C4-2B (cell line): ENCODE measurements around the gene GALNT17.

Experiments used
- H3K27ac ChIP-seq: fragments of 450-650 bp; 2 replicates; pipeline ENCODE4 v1.5.1; 2017
- ZFX ChIP-seq: fragments of 450-650 bp; IDR thresholded peaks from 2 replicates; pipeline ENCODE4 v1.6.1; 2017
- TF ChIP-seq, protein P1 (sequence below): fragments of 450-650 bp; conservative IDR thresholded peaks from 2 replicates; pipeline ENCODE4 v1.5.1; 2017; ENCODE audit warnings: mild to moderate bottlenecking

The GALNT17 gene

DNA sequence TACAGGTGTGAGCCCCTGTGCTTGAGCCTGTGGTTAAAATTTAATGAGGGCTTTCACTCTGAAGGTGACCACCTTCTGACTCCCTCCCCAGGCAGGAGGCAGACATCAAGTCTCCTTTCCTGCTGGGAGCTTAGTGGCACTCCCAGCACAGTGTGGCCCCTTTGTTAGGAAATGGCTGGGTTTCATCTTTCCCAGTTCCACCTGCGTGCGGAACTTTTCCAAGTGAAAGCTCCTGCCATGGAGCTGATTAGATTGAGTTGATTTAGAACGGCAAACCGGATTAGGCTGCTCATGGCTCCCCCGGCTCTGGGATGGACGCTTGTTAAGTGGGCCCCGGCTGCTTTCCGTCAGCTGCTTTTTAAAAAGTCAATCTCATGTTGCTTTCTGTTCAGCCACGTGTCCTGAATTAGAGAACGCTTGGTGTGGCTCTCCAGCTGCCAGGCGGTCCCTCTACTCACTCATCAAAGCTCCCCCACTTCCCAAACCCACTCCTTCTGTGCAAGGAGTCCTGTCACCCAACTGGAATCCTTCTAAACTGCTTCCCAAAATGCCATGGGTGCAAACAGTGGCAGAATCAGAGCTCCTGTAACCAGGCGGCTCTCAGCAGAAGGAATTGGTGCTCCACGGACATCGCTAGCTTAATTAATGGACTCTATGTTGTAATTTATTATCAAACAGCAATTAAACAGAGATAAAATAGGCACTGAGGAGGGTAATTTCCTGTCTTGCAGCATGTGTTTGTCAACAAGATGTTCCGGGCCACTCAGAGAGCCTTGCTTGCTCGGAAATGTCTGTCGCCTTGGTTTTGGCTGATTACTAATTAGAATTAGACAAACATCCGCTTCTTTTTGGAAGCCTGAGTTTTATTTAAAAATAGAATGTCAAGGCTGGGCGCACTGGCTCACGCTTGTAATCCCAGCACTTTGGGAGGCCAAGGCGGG lies 551.2 kb downstream of the GALNT17 start:
- TF ChIP-seq, protein P1, sequence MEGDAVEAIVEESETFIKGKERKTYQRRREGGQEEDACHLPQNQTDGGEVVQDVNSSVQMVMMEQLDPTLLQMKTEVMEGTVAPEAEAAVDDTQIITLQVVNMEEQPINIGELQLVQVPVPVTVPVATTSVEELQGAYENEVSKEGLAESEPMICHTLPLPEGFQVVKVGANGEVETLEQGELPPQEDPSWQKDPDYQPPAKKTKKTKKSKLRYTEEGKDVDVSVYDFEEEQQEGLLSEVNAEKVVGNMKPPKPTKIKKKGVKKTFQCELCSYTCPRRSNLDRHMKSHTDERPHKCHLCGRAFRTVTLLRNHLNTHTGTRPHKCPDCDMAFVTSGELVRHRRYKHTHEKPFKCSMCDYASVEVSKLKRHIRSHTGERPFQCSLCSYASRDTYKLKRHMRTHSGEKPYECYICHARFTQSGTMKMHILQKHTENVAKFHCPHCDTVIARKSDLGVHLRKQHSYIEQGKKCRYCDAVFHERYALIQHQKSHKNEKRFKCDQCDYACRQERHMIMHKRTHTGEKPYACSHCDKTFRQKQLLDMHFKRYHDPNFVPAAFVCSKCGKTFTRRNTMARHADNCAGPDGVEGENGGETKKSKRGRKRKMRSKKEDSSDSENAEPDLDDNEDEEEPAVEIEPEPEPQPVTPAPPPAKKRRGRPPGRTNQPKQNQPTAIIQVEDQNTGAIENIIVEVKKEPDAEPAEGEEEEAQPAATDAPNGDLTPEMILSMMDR = no peak
- TF ChIP-seq ZFX = no peak
- no peak overlapping the region for H3K27ac ChIP-seq

DNA sequence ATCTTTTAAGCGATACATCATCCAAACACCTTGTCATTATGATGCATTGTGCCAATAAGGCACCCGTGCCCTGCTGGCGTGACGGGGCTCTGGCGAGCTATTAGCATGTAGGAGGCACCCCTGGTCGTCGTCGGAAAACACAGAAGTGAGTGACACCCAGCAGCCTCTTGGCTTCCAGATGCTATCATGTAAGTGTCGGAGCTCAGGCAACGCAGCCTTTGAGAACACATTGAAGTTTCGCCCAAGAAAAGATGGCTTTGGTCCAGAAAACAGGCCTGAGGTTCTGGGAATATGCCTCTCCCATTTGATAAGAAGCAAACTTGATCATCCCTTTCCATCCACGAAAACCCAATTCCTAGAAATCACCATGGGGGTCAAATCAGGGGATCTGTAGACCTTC lies 555.3 kb downstream of the GALNT17 start:
- no peak overlapping the region for H3K27ac ChIP-seq
- TF ChIP-seq, protein P1 = no peak
- TF ChIP-seq ZFX = no peak

DNA sequence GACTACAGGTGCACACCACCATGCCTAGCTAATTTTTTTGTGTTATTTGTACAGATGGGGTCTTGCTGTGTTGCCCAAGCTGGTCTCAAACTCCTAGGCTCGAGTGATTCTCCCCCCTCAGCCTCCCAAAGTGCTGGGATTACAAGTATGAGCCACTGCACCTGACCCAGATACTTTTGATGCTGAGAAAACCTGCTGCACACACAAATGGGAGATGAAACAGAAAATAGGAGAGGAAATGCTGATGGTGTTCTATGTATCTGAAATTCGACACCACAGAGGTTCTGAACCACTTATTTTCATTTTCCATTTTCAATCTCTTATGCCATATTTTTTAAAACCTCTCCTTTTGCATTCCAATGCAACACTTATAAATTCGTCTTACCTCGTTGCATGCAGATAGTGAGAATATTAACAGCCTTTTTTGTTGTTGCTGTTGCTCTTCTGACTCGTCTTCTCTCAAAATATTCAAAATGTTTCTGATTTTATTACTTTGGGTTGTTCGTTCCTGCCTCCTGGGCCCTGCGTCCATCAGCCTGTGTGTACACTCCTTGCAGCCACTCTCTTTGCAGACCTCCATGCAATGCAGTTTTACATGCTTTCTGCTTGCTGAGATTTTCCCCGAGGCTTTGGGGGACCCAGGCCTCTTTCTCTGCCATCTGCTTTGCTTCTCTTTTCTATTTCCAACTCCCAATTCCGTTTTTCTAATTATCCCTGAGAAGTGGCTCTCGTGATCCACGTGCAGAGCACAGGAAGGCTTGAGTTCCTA lies 556.1 kb downstream of the GALNT17 start:
- TF ChIP-seq, protein P1 = no peak
- TF ChIP-seq ZFX = no peak

DNA sequence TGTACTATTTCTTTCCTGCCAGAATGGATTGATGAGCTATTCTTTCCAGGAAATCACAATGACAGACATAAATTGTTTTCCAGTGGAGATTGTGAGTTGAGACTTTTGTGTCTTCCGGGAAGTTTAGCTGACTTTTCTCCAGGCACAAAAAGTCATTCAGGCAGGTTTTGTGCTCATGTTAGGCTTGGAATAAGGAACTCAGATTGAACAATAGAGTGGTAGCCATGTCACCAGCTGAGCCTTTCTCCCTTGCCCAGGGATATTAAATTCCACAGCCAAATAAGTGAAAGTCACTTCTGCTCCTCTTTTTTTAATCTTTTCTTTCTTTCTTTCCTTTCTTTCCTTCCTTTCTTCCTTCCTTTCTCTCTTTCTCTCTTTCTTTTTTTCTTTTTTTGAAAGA lies 559.6 kb downstream of the GALNT17 start:
- no peak overlapping the region for H3K27ac ChIP-seq
- TF ChIP-seq, protein P1 = no peak
- TF ChIP-seq ZFX = no peak

More for the DNA sequence above, 556.1 kb downstream of the GALNT17 start:
- H3K27ac ChIP-seq = no peak overlapping the region

DNA sequence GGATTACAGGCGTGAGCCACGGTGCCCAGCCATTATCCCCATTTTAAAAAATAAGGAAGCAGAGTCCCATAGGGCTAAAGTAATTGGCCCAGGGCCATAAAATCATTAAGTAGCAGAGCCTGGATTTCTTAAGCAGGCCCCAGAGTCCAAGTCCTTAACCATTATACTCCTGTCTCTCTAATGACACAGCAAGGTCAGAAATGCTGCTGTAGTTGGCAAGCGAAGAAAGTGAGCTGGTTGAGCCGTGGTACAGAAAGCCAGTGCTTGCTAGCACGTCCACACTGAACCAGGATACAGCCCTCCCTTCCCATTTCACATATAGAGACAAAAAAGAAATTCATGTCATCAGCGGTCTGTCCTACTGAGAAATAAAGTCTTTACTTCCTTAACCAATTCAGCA lies 562.7 kb downstream of the GALNT17 start:
- TF ChIP-seq, protein P1 = no peak
- TF ChIP-seq ZFX = no peak
- H3K27ac ChIP-seq = no peak overlapping the region

DNA sequence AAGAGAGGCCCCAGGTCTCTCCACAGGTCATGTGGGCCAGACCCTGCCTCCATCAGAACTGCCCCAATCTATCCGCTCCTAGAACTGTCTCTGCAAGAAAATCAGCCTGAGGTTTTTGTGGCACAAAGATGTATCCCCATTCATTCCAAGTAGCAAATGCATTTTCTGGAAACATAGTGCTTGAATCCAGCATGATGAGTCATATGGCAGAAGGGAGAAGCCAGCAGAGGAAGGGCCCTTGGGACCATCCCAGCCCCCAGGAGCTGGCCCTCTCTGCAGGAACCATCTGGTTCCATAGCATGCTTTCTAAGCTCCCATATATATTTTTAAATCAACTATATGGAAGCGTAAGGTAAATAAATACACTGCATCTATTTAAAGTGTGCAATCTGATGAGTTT lies 563.2 kb downstream of the GALNT17 start:
- no peak for TF ChIP-seq ZFX
- TF ChIP-seq, protein P1 = no peak
- H3K27ac ChIP-seq = no peak overlapping the region

DNA sequence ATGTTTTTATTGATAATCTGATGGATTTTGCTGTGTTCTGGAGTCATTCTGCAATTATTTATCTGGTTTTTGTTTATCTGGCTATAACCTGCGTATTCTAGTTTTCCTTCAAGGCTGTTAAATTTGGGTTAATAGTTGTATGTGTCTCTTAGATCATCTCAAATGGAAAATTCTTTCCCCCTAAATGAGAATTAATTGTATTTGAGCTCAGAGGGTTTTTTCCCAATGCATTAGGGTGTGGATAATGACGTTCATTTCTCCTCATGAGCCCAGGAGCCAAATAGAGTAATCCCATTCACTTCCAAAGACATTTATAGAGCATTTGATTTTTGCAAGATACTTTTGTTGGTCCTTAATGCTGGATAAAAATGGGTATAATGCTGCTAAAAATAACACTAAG lies 564.6 kb downstream of the GALNT17 start:
- H3K27ac ChIP-seq = no peak overlapping the region
- TF ChIP-seq ZFX = no peak
- TF ChIP-seq, protein P1 = no peak
